K562 (cell line): Measurements from ENCODE around the gene RYR1. TPM values are rescaled to one million over a fixed set of nuclear protein-coding genes. Genes with fewer than 3 reads are reported as not detected.
A peak's percentile ranks its signal among the peaks of the same experiment; 100 is the strongest.
"Not testable (repeated sequence)": the region's sequence is repeated elsewhere in the genome, so short reads cannot be mapped to it uniquely, and the experiment has no call there.

Experiments used
- ATAC-seq: fragments of 200-7000 bp; cut with Tn5 transposase; 3 replicates; pipeline ENCODE4 v1.9.1; 2020; ENCODE audit warnings: moderate library complexity
- BruUV-seq: library from RNA; stranded (reverse); fragments of 400-500 nt; replicated peaks from 2 replicates; lab custom pipeline; 2021; lab: Mats Ljungman, UMichigan
- CTCF ChIA-PET: fragments of 300-600 bp; formaldehyde crosslinking; extraction: SDS; loops from one replicate; lab custom pipeline; 2021; ENCODE audit warnings: low intra/inter-chr PET ratio; lab: Yijun Ruan, JAX
- POLR2A ChIA-PET: fragments of 300-600, 350-650 bp; sonication (Branson Sonifier 250); formaldehyde crosslinking; extraction: SDS; loops from one replicate; lab custom pipeline; 2021; ENCODE audit warnings: antibody characterized with exemption, inconsistent platforms; lab: Yijun Ruan, JAX
- DNase-seq, 4 experiments: peaks; one replicate each; pipeline versions ENCODE4 v3.0.0 to v3.0.0-alpha.2; 2011 to 2018; ENCODE audit warnings: low spot score in 3 of 4, mixed read lengths in 3 of 4; ENCODE audit errors: extremely low read depth in 1 of 4
- FAIRE-seq: peaks from 2 replicates; lab custom pipeline; 2011; peaks lifted over from hg19 to GRCh38; lab: Jason Lieb, UNC
- H2AFZ ChIP-seq: 2 replicates; pipeline ENCODE4 v1.6.0; 2011; ENCODE audit warnings: low read depth, low read length, control low read depth, inconsistent platforms
- H3K27ac ChIP-seq: fragments of 200-600 bp; 3 replicates; pipeline ENCODE4 v1.8.0; 2011; ENCODE audit warnings: low read depth, mild to moderate bottlenecking, control low read depth, inconsistent platforms, low read length, moderate library complexity, mixed read lengths; ENCODE audit errors: extremely low read depth
- H3K27me3 ChIP-seq, 2 experiments: fragments of 300-600 bp in 1 of 2; 2 replicates in 1 of 2; 3 replicates in 1 of 2; pipeline versions ENCODE4 v1.6.0 to v1.8.0; 2011; ENCODE audit warnings: inconsistent platforms in 2 of 2, low read length in 2 of 2, mild to moderate bottlenecking in 1 of 2, mixed read lengths in 1 of 2, moderate library complexity in 1 of 2; ENCODE audit not compliant: control insufficient read depth in 2 of 2, insufficient read depth in 2 of 2
- H3K36me3 ChIP-seq: fragments of 300-600 bp; 3 replicates; pipeline ENCODE4 v1.8.0; 2011; ENCODE audit warnings: mild to moderate bottlenecking, low read length, inconsistent platforms; ENCODE audit not compliant: control insufficient read depth, insufficient read depth
- H3K4me1 ChIP-seq, 2 experiments: fragments of 200-600 bp in 1 of 2; replicated peaks in 1 of 2; 2 replicates in 1 of 2; 3 replicates in 1 of 2; pipeline versions ENCODE4 v1.5.1 to v1.8.0; 2011; ENCODE audit warnings: inconsistent platforms in 2 of 2, low read length in 2 of 2, mild to moderate bottlenecking in 1 of 2, mixed read lengths in 1 of 2, moderate library complexity in 1 of 2; ENCODE audit not compliant: control insufficient read depth in 2 of 2, insufficient read depth in 2 of 2
- H3K4me2 ChIP-seq: 2 replicates; pipeline ENCODE4 v1.6.1; 2011; ENCODE audit warnings: low read length, control low read depth, inconsistent platforms, mixed read lengths; ENCODE audit not compliant: insufficient read depth
- H3K4me3 ChIP-seq: fragments of 200-600 bp; sonication (generic), shearing (Covaris generic); 2 replicates; pipeline ENCODE4 v1.5.1; 2016; ENCODE audit warnings: control low read depth, inconsistent platforms
- H3K79me2 ChIP-seq: fragments of 200-600 bp; 3 replicates; pipeline ENCODE4 v1.8.0; 2011; ENCODE audit warnings: low read length, inconsistent platforms; ENCODE audit not compliant: control insufficient read depth, insufficient read depth
- H3K9ac ChIP-seq, 2 experiments: 2 replicates each; pipeline versions ENCODE4 v1.6.0 to v1.6.1; 2011; ENCODE audit warnings: low read depth in 2 of 2, low read length in 2 of 2, control low read depth in 1 of 2, inconsistent platforms in 1 of 2, mild to moderate bottlenecking in 1 of 2, mixed read lengths in 1 of 2; ENCODE audit not compliant: insufficient read depth in 1 of 2
- H3K9me1 ChIP-seq: one replicate; pipeline ENCODE4 v1.6.0; 2011; ENCODE audit warnings: inconsistent platforms, mild to moderate bottlenecking, low read length, moderate library complexity; ENCODE audit not compliant: control insufficient read depth, insufficient read depth
- H3K9me3 ChIP-seq: replicated peaks from 2 replicates; pipeline ENCODE4 v1.5.1; 2011; ENCODE audit warnings: low read depth, low read length, inconsistent platforms; ENCODE audit not compliant: control insufficient read depth, insufficient read depth
- H4K20me1 ChIP-seq: replicated peaks from 2 replicates; pipeline ENCODE4 v1.6.1; 2011; ENCODE audit warnings: low read length, inconsistent platforms, mixed read lengths; ENCODE audit not compliant: control insufficient read depth, insufficient read depth
- ARID1B ChIP-seq: fragments of 450-650 bp; IDR thresholded peaks from 2 replicates; pipeline ENCODE4 v1.6.1; 2016; ENCODE audit warnings: antibody characterized with exemption, mild to moderate bottlenecking, inconsistent platforms
- BCOR ChIP-seq: fragments of 450-650 bp; IDR thresholded peaks from 2 replicates; pipeline ENCODE4 v1.6.1; 2016
- CBFA2T2 ChIP-seq: fragments of 450-650 bp; conservative IDR thresholded peaks from 2 replicates; pipeline ENCODE4 v1.6.1; 2017; ENCODE audit warnings: mild to moderate bottlenecking
- CBFA2T3 ChIP-seq: fragments of 450-650 bp; IDR thresholded peaks from 2 replicates; pipeline ENCODE4 v1.6.1; 2017
- DPF2 ChIP-seq: fragments of 450-650 bp; IDR thresholded peaks from 2 replicates; pipeline ENCODE4 v1.6.1; 2016
- KDM1A ChIP-seq, 2 experiments: fragments of 450-650 bp; IDR thresholded peaks; 2 replicates each; pipeline ENCODE4 v1.6.1; 2016; ENCODE audit warnings: mild to moderate bottlenecking in 2 of 2
- NCOR1 ChIP-seq: fragments of 450-650 bp; IDR thresholded peaks from 2 replicates; pipeline ENCODE4 v1.6.1; 2016; ENCODE audit warnings: mild to moderate bottlenecking, moderate library complexity
- TAL1 ChIP-seq: fragments of 450-650 bp; IDR thresholded peaks from 2 replicates; pipeline ENCODE4 v1.6.1; 2016; ENCODE audit warnings: mild to moderate bottlenecking
- TCF3 ChIP-seq: sonication (generic); formaldehyde crosslinking; IDR thresholded peaks from 2 replicates; pipeline ENCODE4 v1.4.0; 2020; ENCODE audit warnings: mild to moderate bottlenecking, missing genetic modification reagents
- WGBS: fragments of 100-300 bp; shearing (Covaris generic); methylation state at CpG from one replicate; pipeline ENCODE4 v1.1.6; 2016; ENCODE audit warnings: low coverage, mixed read lengths; ENCODE audit not compliant: insufficient coverage; ENCODE audit errors: missing lambda C conversion rate; 5-methylcytosine and 5-hydroxymethylcytosine counted together
- in situ Hi-C: fragments of 300-500 bp; cut with MboI; formaldehyde crosslinking; loops from 4 replicates; pipeline ENCODE4 v1.15.0; 2018; ENCODE audit warnings: inconsistent platforms, mixed read lengths
- intact Hi-C: fragments of 100-400 bp; cut with micrococcal nuclease; formaldehyde crosslinking; loops from 2 replicates; pipeline ENCODE4 v1.14.2; 2022
- polyA plus RNA-seq, 8 experiments: library from polyadenylated mRNA; depleted of rRNA in 4 of 8; stranded (reverse) in 5 of 8; unstranded in 3 of 8; fragments of >200 nt; fragmentation: Nextera tagmentation in 2 of 8; fragmentation: Illumina TruSeq in 1 of 8; extraction: Ambion mirVana in 2 of 8; extraction: Trizol in 1 of 8; gene quantifications; 2 replicates each; pipeline versions ENCODE4 v1.2.1 to v1.2.3, GENCODE V29; 2011 to 2014; ENCODE audit warnings: inconsistent platforms in 1 of 8, missing spikeins in 1 of 8
- total RNA-seq, 7 experiments: library from RNA; depleted of rRNA in 6 of 7; stranded (reverse); fragments of >200 nt in 6 of 7; fragmentation: Illumina TruSeq in 2 of 7; extraction: Trizol in 2 of 7; gene quantifications; 2 replicates each; pipeline versions ENCODE4 v1.2.1 to v1.2.3, GENCODE V29; 2011 to 2021; ENCODE audit warnings: low replicate concordance in 1 of 7

RYR1 gene
- total and polyA plus RNA-seq, 9 of the 15 experiments (the other 6 are each of a cell fraction or from before 2014, with no cell fraction given): 0.11 to 7.4 (median 3.7) TPM

DNA sequence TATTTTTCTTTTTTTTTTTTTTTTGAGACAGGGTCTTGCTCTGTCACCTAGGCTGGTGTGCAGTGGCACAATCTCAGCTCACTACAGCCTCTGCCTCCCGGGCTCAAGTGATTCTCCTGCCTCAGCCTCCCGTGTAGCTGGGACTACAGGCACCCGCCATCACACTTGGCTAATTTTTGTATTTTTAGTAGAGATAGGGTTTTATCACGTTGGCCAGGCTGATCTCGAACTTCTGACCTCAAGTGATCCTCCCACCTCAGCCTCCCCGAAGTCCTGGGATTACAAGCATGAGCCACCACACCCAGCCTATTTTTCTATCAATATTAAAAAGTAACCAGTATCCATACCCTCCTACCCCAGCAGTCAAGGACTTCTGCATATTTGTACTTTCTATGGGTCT lies 23.1 kb upstream of the RYR1 start:
- H3K9me3 ChIP-seq, CTCF ChIA-PET, H3K79me2 ChIP-seq, ATAC-seq, FAIRE-seq, in situ Hi-C loops, H3K4me2 ChIP-seq, H3K27me3 ChIP-seq, BruUV-seq, H3K27ac ChIP-seq, H3K9me1 ChIP-seq, H2AFZ ChIP-seq, H3K4me3 ChIP-seq: not testable (repeated sequence)
- intact Hi-C loops: loop anchor here (5.0 kb wide), 1 partner anchor 97 kb away; no protein-coding TSS in a partner anchor
- peaks cover 29 to 48% of the 10 kb centered on the region in 2 experiments; a peak in 4 of 5 replicates for H3K4me1 ChIP-seq
- peak in 1 of 4 experiments; percentile 47 for DNase-seq
- H3K36me3 ChIP-seq: peaks cover 18% of the 10 kb centered on the region; the same call in 2 of the 3 replicates
- WGBS: 8% methylated on average over 5 of the region's 6 CpGs
- peak; percentile 82 for TF ChIP-seq CBFA2T3
- peak; percentile 31; the same call in 1 of the 2 replicates for TF ChIP-seq BCOR
- TF ChIP-seq TAL1: peak; percentile 61; the same call in 1 of the 2 replicates
- peak; percentile 42; the same call in 1 of the 2 replicates for TF ChIP-seq DPF2
- peak; percentile 65 for TF ChIP-seq NCOR1
- TF ChIP-seq TCF3: peak; percentile 39
- peak; percentile 63 for TF ChIP-seq CBFA2T2
- 0 out of 4 replicates have a peak, but pooled peaks of 1 of the 2 experiments have one; percentile 10 for TF ChIP-seq KDM1A (IDR thresholded peaks at IDR 0.05)
- peak; percentile 69 for TF ChIP-seq ARID1B
- TF ChIP-seq, all 486 proteins: peak for 9; not testable (repeated sequence) for 477
- POLR2A ChIA-PET: interaction anchor here (1.0 to 1.2 kb wide), 2 partner anchors 17 to 129 kb away, joined by 4 read pairs; no protein-coding TSS in a partner anchor
- H3K9ac ChIP-seq: peak overlapping the region in 1 of 2 experiments; percentile 81; a peak in 1 of 4 replicates
- H4K20me1 ChIP-seq: not testable (repeated sequence)
